Measurements from ENCODE around the gene MAGOH.

MAGOH gene

DNA sequence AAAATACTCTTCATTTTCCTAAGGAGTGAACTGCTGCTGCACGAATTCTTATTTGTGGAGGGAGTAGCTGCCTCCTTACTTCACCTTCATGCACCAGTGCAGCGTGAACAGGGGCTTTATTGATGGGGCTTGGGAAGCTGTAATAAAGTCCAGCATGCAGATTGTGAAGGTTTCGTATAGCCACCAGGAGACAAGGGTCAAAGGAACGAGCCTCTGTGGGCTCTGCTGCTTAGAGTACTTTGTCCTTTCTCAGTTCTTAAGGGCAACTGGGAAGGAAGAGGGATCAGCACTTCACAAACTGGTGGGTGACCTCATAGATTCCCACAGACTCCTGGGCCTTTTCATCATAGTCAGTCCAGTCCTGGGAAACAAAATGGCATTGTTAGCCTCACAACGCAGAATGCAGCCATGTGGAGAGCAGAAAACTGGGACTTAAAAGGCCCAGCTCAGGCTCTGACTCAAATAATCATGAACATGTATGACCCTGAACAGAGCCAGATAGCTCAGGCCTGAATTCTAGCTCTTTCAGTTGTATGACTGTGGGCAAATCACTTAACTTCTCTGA, 23.9 kb downstream of the MAGOH start:
- peaks cover 31% of the 10 kb centered on the region; the same call in 1 of the 2 replicates for H3K36me3 ChIP-seq (ENCODE audit: insufficient read depth, low read length)
- no peaks in the 10 kb centered on the region for H3K27me3 ChIP-seq (ENCODE audit: insufficient read depth, low read length, poor library complexity, severe bottlenecking)
- no peaks in the 10 kb centered on the region for H3K9me3 ChIP-seq (ENCODE audit: insufficient read depth, low read depth, low read length)
- no peaks in the 10 kb centered on the region for H3K9me2 ChIP-seq (replicated peaks; ENCODE audit: low read depth, low read length)
- peaks cover 14% of the 10 kb centered on the region for H3K79me2 ChIP-seq (ENCODE audit: insufficient read depth, low read length)
- H2AFZ ChIP-seq (ENCODE audit: low read length) = no peak overlapping the region
- TF ChIP-seq, protein P1, sequence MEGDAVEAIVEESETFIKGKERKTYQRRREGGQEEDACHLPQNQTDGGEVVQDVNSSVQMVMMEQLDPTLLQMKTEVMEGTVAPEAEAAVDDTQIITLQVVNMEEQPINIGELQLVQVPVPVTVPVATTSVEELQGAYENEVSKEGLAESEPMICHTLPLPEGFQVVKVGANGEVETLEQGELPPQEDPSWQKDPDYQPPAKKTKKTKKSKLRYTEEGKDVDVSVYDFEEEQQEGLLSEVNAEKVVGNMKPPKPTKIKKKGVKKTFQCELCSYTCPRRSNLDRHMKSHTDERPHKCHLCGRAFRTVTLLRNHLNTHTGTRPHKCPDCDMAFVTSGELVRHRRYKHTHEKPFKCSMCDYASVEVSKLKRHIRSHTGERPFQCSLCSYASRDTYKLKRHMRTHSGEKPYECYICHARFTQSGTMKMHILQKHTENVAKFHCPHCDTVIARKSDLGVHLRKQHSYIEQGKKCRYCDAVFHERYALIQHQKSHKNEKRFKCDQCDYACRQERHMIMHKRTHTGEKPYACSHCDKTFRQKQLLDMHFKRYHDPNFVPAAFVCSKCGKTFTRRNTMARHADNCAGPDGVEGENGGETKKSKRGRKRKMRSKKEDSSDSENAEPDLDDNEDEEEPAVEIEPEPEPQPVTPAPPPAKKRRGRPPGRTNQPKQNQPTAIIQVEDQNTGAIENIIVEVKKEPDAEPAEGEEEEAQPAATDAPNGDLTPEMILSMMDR (conservative IDR thresholded peaks at IDR 0.05; ENCODE audit: low read length) = no peak
- no peak for TF ChIP-seq EZH2phosphoT487 (IDR thresholded peaks at IDR 0.05; ENCODE audit: borderline replicate concordance)
- no peaks in the 10 kb centered on the region for H3F3A ChIP-seq (ENCODE audit: low read depth)
- no peaks in the 10 kb centered on the region for H4K20me1 ChIP-seq (ENCODE audit: insufficient read depth, low read length, poor library complexity, severe bottlenecking)
- no peak overlapping the region for H3K9ac ChIP-seq (ENCODE audit: low read depth, low read length, poor library complexity, severe bottlenecking)
- H3K4me1 ChIP-seq (ENCODE audit: insufficient read depth, low read length, poor library complexity, severe bottlenecking) = peaks cover 9% of the 10 kb centered on the region
- H3K4me3 ChIP-seq (ENCODE audit: low read length, poor library complexity, severe bottlenecking) = no peak overlapping the region
- H3K4me2 ChIP-seq (ENCODE audit: low read depth, low read length, poor library complexity, severe bottlenecking) = no peak overlapping the region

DNA sequence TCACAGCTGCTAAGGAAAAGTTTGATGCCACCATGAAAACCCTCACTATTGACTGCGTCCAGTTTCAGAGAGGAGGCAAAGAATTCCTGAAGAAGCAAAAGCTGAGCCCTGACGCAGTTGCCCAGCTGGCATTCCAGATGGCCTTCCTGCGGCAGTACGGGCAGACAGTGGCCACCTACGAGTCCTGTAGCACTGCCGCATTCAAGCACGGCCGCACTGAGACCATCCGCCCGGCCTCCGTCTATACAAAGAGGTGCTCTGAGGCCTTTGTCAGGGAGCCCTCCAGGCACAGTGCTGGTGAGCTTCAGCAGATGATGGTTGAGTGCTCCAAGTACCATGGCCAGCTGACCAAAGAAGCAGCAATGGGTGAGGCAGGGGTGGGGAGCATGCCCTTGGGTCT, 27.4 kb downstream of the MAGOH start:
- H2AFZ ChIP-seq (ENCODE audit: low read length) = no peak overlapping the region
- H4K20me1 ChIP-seq (ENCODE audit: insufficient read depth, low read length, poor library complexity, severe bottlenecking) = no peaks in the 10 kb centered on the region
- H3K79me2 ChIP-seq (ENCODE audit: insufficient read depth, low read length) = no peaks in the 10 kb centered on the region
- H3K4me2 ChIP-seq (ENCODE audit: low read depth, low read length, poor library complexity, severe bottlenecking) = no peak overlapping the region
- no peak overlapping the region for H3K9ac ChIP-seq (ENCODE audit: low read depth, low read length, poor library complexity, severe bottlenecking)
- H3K9me3 ChIP-seq (ENCODE audit: insufficient read depth, low read depth, low read length) = peaks cover 12% of the 10 kb centered on the region; the same call in 1 of the 2 replicates
- H3K27me3 ChIP-seq (ENCODE audit: insufficient read depth, low read length, poor library complexity, severe bottlenecking) = no peaks in the 10 kb centered on the region
- no peaks in the 10 kb centered on the region for H3K9me2 ChIP-seq (replicated peaks; ENCODE audit: low read depth, low read length)
- TF ChIP-seq EZH2phosphoT487 (IDR thresholded peaks at IDR 0.05; ENCODE audit: borderline replicate concordance) = no peak
- TF ChIP-seq, protein P1 (conservative IDR thresholded peaks at IDR 0.05; ENCODE audit: low read length) = no peak
- H3K4me1 ChIP-seq (ENCODE audit: insufficient read depth, low read length, poor library complexity, severe bottlenecking) = no peaks in the 10 kb centered on the region
- H3K36me3 ChIP-seq (ENCODE audit: insufficient read depth, low read length) = peaks cover 48% of the 10 kb centered on the region; the same call in 1 of the 2 replicates
- H3K4me3 ChIP-seq (ENCODE audit: low read length, poor library complexity, severe bottlenecking) = no peak overlapping the region
- no peaks in the 10 kb centered on the region for H3F3A ChIP-seq (ENCODE audit: low read depth)

DNA sequence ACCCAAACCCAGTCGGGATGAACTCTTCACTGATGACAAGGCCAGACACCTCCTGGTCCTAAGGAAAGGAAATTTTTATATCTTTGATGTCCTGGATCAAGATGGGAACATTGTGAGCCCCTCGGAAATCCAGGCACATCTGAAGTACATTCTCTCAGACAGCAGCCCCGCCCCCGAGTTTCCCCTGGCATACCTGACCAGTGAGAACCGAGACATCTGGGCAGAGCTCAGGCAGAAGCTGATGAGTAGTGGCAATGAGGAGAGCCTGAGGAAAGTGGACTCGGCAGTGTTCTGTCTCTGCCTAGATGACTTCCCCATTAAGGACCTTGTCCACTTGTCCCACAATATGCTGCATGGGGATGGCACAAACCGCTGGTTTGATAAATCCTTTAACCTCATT, 28.0 kb downstream of the MAGOH start:
- H3K9ac ChIP-seq (ENCODE audit: low read depth, low read length, poor library complexity, severe bottlenecking) = no peak overlapping the region
- no peaks in the 10 kb centered on the region for H3K27me3 ChIP-seq (ENCODE audit: insufficient read depth, low read length, poor library complexity, severe bottlenecking)
- no peaks in the 10 kb centered on the region for H3K79me2 ChIP-seq (ENCODE audit: insufficient read depth, low read length)
- no peak overlapping the region for H3K4me3 ChIP-seq (ENCODE audit: low read length, poor library complexity, severe bottlenecking)
- H3F3A ChIP-seq (ENCODE audit: low read depth) = no peaks in the 10 kb centered on the region
- no peak overlapping the region for H3K4me2 ChIP-seq (ENCODE audit: low read depth, low read length, poor library complexity, severe bottlenecking)
- no peaks in the 10 kb centered on the region for H4K20me1 ChIP-seq (ENCODE audit: insufficient read depth, low read length, poor library complexity, severe bottlenecking)
- peaks cover 52% of the 10 kb centered on the region; the same call in 1 of the 2 replicates for H3K36me3 ChIP-seq (ENCODE audit: insufficient read depth, low read length)
- H2AFZ ChIP-seq (ENCODE audit: low read length) = no peak overlapping the region
- TF ChIP-seq, protein P1 (conservative IDR thresholded peaks at IDR 0.05; ENCODE audit: low read length) = no peak
- no peak for TF ChIP-seq EZH2phosphoT487 (IDR thresholded peaks at IDR 0.05; ENCODE audit: borderline replicate concordance)
- H3K4me1 ChIP-seq (ENCODE audit: insufficient read depth, low read length, poor library complexity, severe bottlenecking) = no peaks in the 10 kb centered on the region
- H3K9me2 ChIP-seq (replicated peaks; ENCODE audit: low read depth, low read length) = no peaks in the 10 kb centered on the region
- H3K9me3 ChIP-seq (ENCODE audit: insufficient read depth, low read depth, low read length) = peaks cover 14% of the 10 kb centered on the region; the same call in 1 of the 2 replicates

Data from Loucy (cell line).